ENCODE results near the gene ZNF783. TPM values are rescaled to one million over a fixed set of nuclear protein-coding genes. Genes with fewer than 3 reads are reported as not detected.
"Not testable (repeated sequence)": the region's sequence is repeated elsewhere in the genome, so short reads cannot be mapped to it uniquely, and the experiment has no call there.

The ZNF783 gene
- polyA plus RNA-seq, 3 donors = 14.2 to 22.8 (median 20.5) TPM

- no peak for DNase-seq
Observed at GRCh38 chr7:149238051-149238450, 23.9 kb upstream of the ZNF783 start.

GRCh38 chr7:149239345-149240143 is 22.5 kb upstream of the ZNF783 start, which contains the start of gene ZNF212:
ZNF212 (plus strand) TSS chr7:149239651; CDS start chr7:149239779, 128 bp downstream.
- peak; percentile 89 for DNase-seq

- no peak for DNase-seq
Observed at GRCh38 chr7:149240637-149241036, 21.4 kb upstream of the ZNF783 start.

- no peak for DNase-seq
Observed at GRCh38 chr7:149241696-149242095, 20.3 kb upstream of the ZNF783 start.

DNA sequence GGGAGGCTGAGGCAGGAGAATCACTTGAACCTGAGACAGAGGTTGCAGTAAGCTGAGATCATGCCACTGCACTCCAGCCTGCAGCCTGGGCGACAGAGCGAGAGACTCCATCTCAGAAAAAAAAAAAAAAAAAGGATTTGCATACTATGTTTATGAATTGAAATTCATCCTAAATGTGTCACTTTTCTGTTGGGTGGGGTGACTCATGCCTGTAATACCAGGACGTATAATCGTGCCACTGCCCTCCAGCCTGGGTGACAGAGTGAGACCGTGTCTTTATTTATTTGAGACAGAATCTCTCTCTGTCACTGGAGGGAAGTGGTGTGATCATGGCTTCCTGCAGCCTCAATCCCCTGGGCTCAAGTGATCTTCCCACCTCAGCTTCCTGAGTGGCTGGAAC is 16.8 kb upstream of the ZNF783 start:
- no peak for DNase-seq

- no peak for DNase-seq
Observed at GRCh38 chr7:149245744-149246143, 16.3 kb upstream of the ZNF783 start.

DNA sequence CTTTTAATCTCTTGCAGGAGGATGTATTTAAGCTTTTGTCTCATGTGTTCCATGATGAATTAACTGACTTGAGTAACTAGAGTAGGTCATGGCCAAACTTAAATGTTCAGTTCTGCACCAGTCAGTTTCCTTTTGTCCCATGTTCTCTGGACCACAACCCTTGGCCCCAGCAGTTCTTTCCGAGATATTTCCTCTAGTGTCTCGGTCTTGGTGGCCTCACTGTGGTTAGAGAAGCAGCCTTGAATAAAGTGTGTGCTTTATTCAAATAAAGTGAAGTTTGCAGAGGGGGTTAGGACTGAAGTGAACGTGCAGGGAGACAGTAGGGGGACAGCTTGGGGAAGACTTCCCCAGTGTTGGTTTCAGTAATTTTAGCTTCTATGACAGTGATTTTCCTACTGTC is 13.2 kb upstream of the ZNF783 start:
- DNase-seq = no peak

GRCh38 chr7:149250151-149250550 is 11.8 kb upstream of the ZNF783 start:
- DNase-seq = not testable (repeated sequence)

GRCh38 chr7:149251518-149251917 is 10.5 kb upstream of the ZNF783 start:
- not testable (repeated sequence) for DNase-seq

- no peak for DNase-seq
Observed at GRCh38 chr7:149252378-149252777, 9.6 kb upstream of the ZNF783 start.

DNA sequence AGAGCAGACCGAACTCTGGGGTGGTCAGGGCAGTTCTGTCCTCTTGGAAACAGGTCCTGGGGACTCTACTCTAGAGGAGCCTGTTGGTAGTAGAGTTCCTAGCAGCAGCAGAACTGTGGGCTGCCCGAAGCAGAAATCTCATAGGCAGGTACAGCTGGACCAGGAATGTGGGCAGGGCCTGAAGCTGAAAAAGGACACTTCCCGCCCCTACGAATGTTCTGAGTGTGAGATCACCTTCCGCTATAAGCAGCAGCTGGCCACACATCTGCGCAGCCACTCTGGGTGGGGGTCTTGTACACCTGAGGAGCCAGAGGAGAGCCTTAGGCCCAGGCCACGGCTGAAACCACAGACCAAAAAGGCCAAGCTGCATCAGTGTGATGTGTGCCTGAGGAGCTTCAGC is 8.3 kb upstream of the ZNF783 start:
- DNase-seq = no peak

DNA sequence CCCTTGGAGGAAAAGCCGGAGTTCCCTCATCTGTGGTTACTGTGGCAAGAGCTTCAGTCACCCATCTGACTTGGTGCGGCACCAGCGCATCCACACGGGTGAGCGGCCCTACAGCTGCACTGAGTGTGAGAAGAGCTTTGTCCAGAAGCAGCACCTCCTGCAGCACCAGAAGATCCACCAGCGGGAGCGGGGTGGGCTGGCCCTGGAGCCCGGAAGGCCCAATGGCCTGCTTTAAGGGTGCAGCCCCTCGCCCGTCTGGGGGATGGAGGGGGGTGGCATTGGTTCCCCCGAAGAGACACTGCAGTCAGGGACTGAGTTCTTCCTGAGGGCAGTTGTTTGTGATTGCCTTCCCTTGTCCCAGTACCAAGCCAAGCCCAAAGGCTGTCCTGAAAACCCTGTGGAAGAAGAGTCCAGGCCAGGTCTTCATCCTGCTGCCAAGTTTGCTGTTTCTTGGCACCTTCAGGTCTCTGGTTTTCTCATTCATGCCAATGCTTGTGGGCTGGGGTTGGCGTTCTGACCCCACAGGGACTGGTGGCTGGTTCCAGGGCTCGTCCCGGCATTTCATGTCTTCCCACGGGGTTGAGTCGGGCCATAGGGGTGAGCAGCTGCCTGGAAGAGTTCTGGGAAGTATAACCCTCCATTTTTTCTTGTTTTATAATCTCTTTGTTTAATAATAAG is 7.7 kb upstream of the ZNF783 start:
- DNase-seq = no peak

DNA sequence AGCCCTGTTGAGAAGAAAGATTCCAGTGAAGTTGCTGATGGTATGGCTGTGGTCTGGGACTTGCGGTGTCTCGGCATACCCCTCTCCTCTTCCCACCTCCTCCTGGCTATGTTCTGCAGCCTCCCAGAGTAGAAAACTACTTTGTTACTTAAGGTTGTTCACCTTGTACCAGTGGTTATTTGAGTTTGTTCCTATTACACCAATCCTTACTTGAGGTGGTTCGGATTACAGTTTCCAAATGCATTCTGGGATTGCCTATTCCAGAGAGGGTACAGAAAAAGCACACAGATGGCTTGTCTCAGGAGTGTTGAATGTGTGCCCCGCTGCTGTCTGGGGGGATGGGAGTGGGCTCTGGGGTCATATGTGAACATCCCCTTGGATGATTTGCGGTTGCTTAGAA is 6.8 kb upstream of the ZNF783 start:
- DNase-seq = no peak

DNA sequence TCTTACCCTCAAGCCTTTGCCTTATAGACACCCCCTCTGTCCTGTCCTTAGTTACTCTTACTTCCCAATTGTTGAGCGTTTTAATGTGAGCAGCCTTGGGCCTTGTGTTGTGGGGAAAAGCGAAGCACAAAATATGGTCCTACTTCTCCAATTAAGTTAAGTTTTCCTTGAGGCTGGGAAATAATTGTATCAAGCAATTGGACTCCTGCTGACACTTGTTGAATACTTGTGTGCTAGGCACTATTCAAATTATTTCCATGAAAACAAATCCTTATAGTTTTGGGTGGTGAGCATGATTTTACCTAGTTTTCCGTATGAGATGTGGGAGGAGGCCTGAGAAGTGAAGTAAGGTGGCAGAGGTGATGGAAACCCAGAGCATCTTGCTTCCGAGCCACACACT is 5.4 kb upstream of the ZNF783 start:
- no peak for DNase-seq

DNA sequence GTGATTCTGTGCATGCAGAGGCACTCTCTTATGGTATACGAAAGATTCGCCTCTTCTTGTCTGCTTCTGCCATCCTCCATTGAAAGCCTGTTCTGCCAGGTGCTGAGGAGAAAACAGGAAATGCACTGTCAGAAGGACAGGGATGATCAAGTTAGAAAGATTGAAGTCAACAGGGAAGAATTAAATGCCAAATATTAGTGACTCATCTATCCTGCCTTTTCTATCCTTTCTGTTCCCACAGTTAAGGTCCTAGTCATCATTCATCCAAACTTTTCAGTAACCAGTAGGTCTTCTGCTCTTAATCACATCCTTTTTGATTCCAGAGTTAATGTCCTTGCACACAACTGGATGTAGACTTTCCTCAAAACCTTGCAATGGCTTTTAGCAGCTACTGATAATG is 4.8 kb upstream of the ZNF783 start:
- no peak for DNase-seq

DNA sequence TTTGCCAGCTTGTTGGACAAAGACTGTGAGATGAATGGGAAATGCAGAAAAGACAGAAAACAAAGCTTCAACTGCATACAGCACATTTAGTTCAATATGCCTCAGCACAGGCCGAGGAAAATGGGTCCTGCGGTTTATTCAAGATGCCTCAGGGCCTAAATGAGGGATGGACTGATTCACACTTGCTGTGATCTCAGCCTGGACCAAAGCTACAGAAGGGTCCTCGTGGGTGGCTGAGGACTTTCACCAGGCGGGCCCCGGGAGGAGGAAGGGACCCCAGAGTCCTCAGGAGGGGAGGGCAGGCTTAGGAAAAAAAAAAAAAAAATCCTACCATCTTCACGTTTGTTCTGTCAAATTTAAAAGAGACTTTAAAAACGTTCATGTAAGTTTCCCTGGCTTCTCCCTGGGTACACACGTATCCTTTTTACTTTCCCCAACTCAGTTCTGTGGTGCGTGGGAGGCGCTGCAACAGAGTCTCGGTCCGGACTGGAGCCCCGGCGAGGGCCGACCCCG is 624 bp upstream of the ZNF783 start:
- no peak for DNase-seq

GRCh38 chr7:149266451-149266850 is 4.5 kb downstream of the ZNF783 start:
- no peak for DNase-seq

DNA sequence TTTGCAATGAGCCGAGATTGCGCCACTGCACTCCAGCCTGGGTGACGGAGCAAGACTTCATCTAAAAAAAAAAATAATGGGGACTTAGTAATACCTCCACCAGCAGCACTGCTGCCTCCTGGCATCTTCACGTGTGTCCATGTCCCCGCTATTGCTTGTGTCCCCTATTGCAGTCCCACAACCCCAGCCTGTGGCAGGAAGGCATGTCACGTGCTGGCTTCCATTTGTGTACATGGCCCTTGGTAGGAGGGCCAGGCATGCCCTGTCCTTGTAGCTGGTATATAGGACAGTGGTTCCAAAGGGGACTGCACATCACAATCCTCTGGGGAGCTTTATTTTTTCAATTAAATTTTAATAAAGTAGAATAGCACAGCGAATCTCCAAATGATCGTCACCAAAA is 5.7 kb downstream of the ZNF783 start:
- no peak for DNase-seq

GRCh38 chr7:149274424-149274823 is 12.4 kb downstream of the ZNF783 start:
- DNase-seq = not testable (repeated sequence)

DNA sequence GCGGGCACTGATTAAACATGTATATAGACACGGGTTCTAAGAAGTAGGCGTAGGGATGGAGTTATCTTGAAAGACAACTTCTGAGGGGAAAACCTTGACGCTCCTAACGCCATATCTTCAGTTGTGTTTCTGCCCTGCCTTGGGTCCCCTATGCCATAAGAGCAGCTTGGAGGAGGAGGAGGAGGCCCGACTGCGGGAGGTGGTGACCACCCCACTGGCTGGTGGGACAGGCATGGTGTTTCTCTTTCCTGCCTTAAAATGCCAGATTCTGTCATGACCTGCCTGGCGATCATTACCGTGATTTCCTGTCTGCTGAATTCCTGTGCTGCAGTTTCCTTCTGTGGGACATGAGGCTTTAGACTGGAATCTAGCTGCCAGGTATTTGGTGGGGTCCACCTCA is 15.9 kb downstream of the ZNF783 start:
- no peak for DNase-seq

DNA sequence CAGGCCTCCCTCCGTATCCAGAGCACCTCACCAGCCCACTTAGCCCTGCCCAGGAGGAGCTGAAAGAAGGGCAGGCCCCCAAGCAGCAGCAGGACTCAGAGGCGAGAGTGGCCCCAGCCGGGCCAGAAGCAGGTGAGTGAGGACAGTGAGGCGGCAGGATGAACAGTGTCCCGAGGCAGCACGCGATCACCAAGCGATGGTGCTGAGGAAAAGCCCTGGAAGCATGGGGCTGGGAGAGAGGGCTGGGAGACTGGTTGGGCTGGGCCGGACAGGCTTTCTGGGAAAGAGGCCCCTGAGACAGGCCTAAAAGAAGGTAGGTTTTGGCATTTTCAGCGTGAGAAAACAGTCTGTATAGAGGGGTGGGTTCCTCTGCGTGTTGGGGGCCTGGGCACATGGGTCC is 16.4 kb downstream of the ZNF783 start:
- DNase-seq = no peak

DNA sequence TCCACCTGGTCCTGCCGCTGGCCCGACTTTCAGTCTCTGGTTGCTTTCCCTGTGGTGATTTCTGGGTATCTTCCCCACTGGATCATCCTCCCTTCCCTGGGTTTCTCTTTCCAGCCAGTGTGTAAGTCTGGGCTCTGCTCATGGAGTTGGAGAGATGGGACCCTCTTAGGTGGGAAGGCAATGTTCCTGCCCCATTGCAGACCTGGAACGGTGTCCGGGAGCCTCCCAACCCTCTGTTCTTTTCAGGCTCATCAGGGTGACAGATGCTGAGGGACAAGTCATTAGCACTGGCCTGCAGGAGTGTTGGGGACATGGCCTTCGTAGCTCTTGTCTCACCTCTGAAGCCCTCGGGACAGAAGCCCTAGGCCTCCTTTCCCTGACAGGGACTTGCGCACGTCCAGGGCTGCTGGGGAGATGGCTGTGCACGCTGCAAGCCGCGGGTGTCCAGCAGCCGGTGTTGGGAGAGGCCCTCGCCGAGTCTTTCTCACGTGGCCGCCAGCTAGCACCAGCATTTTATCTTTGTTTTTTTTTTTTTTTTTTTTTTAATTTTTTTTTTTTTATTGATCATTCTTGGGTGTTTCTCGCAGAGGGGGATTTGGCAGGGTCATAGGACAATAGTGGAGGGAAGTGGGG is 17.2 kb downstream of the ZNF783 start:
- DNase-seq = no peak

- no peak for DNase-seq
Observed at GRCh38 chr7:149280151-149280550, 18.2 kb downstream of the ZNF783 start.
